ENCODE measurements around the gene DTX3.
"Not testable (repeated sequence)": the region's sequence is repeated elsewhere in the genome, so short reads cannot be mapped to it uniquely, and the experiment has no call there.

DTX3 gene

GRCh38 chr12:57584690-57585089, 19.9 kb upstream of the DTX3 start:
- H3K27me3 ChIP-seq = peaks cover 55% of the 10 kb centered on the region
- TF ChIP-seq CTCF (IDR thresholded peaks at IDR 0.05) = no peak
- H3K36me3 ChIP-seq = no peaks in the 10 kb centered on the region

GRCh38 chr12:57585156-57585555, 19.5 kb upstream of the DTX3 start:
- H3K4me1 ChIP-seq (ENCODE audit: control insufficient read depth in 1 of 2, insufficient read depth in 1 of 2, low read depth in 1 of 2, low read length in 1 of 2) = peaks cover 8 to 15% of the 10 kb centered on the region in 2 experiments
- H3K27me3 ChIP-seq = peaks cover 55% of the 10 kb centered on the region
- H3K4me3 ChIP-seq (ENCODE audit: low read depth in 1 of 2, low read length in 1 of 2) = no peak overlapping the region
- no peak overlapping the region for H3K27ac ChIP-seq
- H3K36me3 ChIP-seq = no peaks in the 10 kb centered on the region
- no peaks in the 10 kb centered on the region for H3K9me3 ChIP-seq
- TF ChIP-seq CTCF (IDR thresholded peaks at IDR 0.05) = no peak

More at GRCh38 chr12:57584690-57585089, 19.9 kb upstream of the DTX3 start:
- Histone ChIP-seq H3K27ac (peak overlapping the region; percentile 30), H3K9me3 (no peaks in the 10 kb centered on the region), H3K4me1 (ENCODE audit: control insufficient read depth in 1 of 2, insufficient read depth in 1 of 2, low read depth in 1 of 2, low read length in 1 of 2) (peaks cover 8 to 15% of the 10 kb centered on the region in 2 experiments), H3K4me3 (ENCODE audit: low read depth in 1 of 2, low read length in 1 of 2) (no peak overlapping the region)

GRCh38 chr12:57586128-57586527, 18.5 kb upstream of the DTX3 start:
- peaks cover 14 to 21% of the 10 kb centered on the region in 2 experiments for H3K4me1 ChIP-seq (ENCODE audit: control insufficient read depth in 1 of 2, insufficient read depth in 1 of 2, low read depth in 1 of 2, low read length in 1 of 2)
- no peak overlapping the region for H3K4me3 ChIP-seq (ENCODE audit: low read depth in 1 of 2, low read length in 1 of 2)
- no peaks in the 10 kb centered on the region for H3K36me3 ChIP-seq
- H3K27me3 ChIP-seq = peaks cover 55% of the 10 kb centered on the region
- no peak for TF ChIP-seq CTCF (IDR thresholded peaks at IDR 0.05)
- H3K27ac ChIP-seq = no peak overlapping the region
- H3K9me3 ChIP-seq = no peaks in the 10 kb centered on the region

GRCh38 chr12:57586832-57587429, 17.7 kb upstream of the DTX3 start:
- peaks cover 19 to 26% of the 10 kb centered on the region in 2 experiments for H3K4me1 ChIP-seq (ENCODE audit: control insufficient read depth in 1 of 2, insufficient read depth in 1 of 2, low read depth in 1 of 2, low read length in 1 of 2)
- H3K36me3 ChIP-seq = no peaks in the 10 kb centered on the region
- H3K4me3 ChIP-seq (ENCODE audit: low read depth in 1 of 2, low read length in 1 of 2) = no peak overlapping the region
- no peak overlapping the region for H3K27ac ChIP-seq
- TF ChIP-seq CTCF (IDR thresholded peaks at IDR 0.05) = no peak
- H3K9me3 ChIP-seq = no peaks in the 10 kb centered on the region
- peaks cover 54% of the 10 kb centered on the region for H3K27me3 ChIP-seq

GRCh38 chr12:57588951-57589610, 15.5 kb upstream of the DTX3 start:
- peaks cover 43% of the 10 kb centered on the region for H3K27me3 ChIP-seq
- H3K4me1 ChIP-seq (ENCODE audit: control insufficient read depth in 1 of 2, insufficient read depth in 1 of 2, low read depth in 1 of 2, low read length in 1 of 2) = peaks cover 23 to 26% of the 10 kb centered on the region in 2 experiments
- not testable (repeated sequence) for H3K36me3 ChIP-seq; H3K9me3 ChIP-seq; H3K27ac ChIP-seq; H3K4me3 ChIP-seq (ENCODE audit: low read depth in 1 of 2, low read length in 1 of 2)

- peak overlapping the region; percentile 76 to 91 for H3K4me3 ChIP-seq (ENCODE audit: low read depth in 1 of 2, low read length in 1 of 2)
- no peak for TF ChIP-seq CTCF (IDR thresholded peaks at IDR 0.05)
- peaks cover 14 to 16% of the 10 kb centered on the region in 2 experiments for H3K4me1 ChIP-seq (ENCODE audit: control insufficient read depth in 1 of 2, insufficient read depth in 1 of 2, low read depth in 1 of 2, low read length in 1 of 2)
- no peaks in the 10 kb centered on the region for H3K9me3 ChIP-seq
- peak overlapping the region; percentile 76 for H3K27ac ChIP-seq
- peaks cover 40% of the 10 kb centered on the region for H3K27me3 ChIP-seq
- H3K36me3 ChIP-seq = peaks cover 17% of the 10 kb centered on the region
Measured at GRCh38 chr12:57590479-57590863, 14.2 kb upstream of the DTX3 start.
